ENCODE data around the gene TESK1. TPM values are rescaled to one million over a fixed set of nuclear protein-coding genes. Genes with fewer than 3 reads are reported as not detected.
"Not testable (repeated sequence)": the region's sequence is repeated elsewhere in the genome, so short reads cannot be mapped to it uniquely, and the experiment has no call there.

The TESK1 gene
- total RNA-seq, 3 donors from 2014 or later: 35.8 to 71.9 (median 41.8) TPM

GRCh38 chr9:35574578-35575122, 30.4 kb upstream of the TESK1 start:
- DNase-seq: no peak

DNA sequence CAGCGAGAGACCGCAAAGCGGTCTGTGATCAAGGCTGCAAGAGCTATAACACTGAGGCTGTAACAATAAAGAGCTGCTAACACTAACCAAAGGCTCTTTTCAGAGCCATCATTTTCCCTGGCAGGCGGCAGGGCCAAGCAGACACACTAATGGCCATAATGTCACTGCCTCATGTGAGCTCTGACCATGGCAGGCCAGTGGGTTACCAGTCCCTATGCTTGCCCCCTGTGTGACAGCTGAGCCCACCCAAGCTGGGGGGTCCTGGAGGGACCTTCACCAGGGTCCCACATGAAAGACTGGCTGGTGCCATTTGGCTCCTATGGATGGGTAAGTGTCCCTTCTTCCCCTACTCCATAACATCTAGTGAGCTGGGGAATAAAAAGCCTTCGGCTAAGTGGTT, 29.6 kb upstream of the TESK1 start:
- no peaks in the 10 kb centered on the region for H3K4me1 ChIP-seq (ENCODE audit: low read depth)
- H3K36me3 ChIP-seq (ENCODE audit: low read depth): no peaks in the 10 kb centered on the region
- intact Hi-C loops (cut with DNase I, micrococcal nuclease): no loop called here
- TF ChIP-seq, protein P1, sequence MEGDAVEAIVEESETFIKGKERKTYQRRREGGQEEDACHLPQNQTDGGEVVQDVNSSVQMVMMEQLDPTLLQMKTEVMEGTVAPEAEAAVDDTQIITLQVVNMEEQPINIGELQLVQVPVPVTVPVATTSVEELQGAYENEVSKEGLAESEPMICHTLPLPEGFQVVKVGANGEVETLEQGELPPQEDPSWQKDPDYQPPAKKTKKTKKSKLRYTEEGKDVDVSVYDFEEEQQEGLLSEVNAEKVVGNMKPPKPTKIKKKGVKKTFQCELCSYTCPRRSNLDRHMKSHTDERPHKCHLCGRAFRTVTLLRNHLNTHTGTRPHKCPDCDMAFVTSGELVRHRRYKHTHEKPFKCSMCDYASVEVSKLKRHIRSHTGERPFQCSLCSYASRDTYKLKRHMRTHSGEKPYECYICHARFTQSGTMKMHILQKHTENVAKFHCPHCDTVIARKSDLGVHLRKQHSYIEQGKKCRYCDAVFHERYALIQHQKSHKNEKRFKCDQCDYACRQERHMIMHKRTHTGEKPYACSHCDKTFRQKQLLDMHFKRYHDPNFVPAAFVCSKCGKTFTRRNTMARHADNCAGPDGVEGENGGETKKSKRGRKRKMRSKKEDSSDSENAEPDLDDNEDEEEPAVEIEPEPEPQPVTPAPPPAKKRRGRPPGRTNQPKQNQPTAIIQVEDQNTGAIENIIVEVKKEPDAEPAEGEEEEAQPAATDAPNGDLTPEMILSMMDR (IDR thresholded peaks at IDR 0.05): no peak
- peaks cover 11% of the 10 kb centered on the region for H3K9me3 ChIP-seq
- no peak overlapping the region for H3K4me3 ChIP-seq
- DNase-seq (no peak), ATAC-seq (no peak)

More at GRCh38 chr9:35574578-35575122, 30.4 kb upstream of the TESK1 start:
- H3K36me3 ChIP-seq (ENCODE audit: low read depth): no peaks in the 10 kb centered on the region
- intact Hi-C loops (cut with DNase I, micrococcal nuclease): no loop called here
- H3K9me3 ChIP-seq: peaks cover 4% of the 10 kb centered on the region
- TF ChIP-seq, protein P1 (IDR thresholded peaks at IDR 0.05): no peak
- no peak overlapping the region for H3K4me3 ChIP-seq
- ATAC-seq: no peak
- no peaks in the 10 kb centered on the region for H3K4me1 ChIP-seq (ENCODE audit: low read depth)

DNA sequence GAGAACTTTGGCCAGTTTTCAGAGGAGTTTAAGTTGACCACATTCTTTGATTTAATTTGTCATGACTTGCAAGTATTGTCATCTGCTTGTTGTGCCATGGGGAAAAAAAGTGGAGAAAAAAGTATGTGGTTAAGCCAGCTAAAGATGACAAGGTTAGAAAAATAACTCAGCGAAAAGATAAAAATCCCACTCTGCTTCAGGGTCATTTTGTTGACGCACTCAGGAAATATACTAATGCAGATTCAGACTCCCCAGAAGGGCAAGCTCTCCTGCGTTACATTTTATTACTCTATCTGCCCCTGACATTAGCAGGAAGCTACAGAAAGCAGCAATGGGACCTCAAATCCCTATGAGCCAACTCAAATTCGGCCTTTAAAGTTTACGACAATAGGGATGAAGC, 27.6 kb upstream of the TESK1 start:
- H3K4me3 ChIP-seq: no peak overlapping the region
- H3K9me3 ChIP-seq: peaks cover 14% of the 10 kb centered on the region
- intact Hi-C loops (cut with DNase I, micrococcal nuclease): no loop called here
- no peaks in the 10 kb centered on the region for H3K36me3 ChIP-seq (ENCODE audit: low read depth)
- H3K4me1 ChIP-seq (ENCODE audit: low read depth): no peaks in the 10 kb centered on the region
- DNase-seq (no peak), ATAC-seq (no peak)
- TF ChIP-seq, protein P1 (IDR thresholded peaks at IDR 0.05): no peak

- no peak for DNase-seq
- TF ChIP-seq, protein P1 (IDR thresholded peaks at IDR 0.05): no peak
- intact Hi-C loops (cut with DNase I, micrococcal nuclease): no loop called here
- no peak for ATAC-seq
- H3K4me1 ChIP-seq (ENCODE audit: low read depth): no peaks in the 10 kb centered on the region
- H3K4me3 ChIP-seq: no peak overlapping the region
- H3K36me3 ChIP-seq (ENCODE audit: low read depth): no peaks in the 10 kb centered on the region
- peaks cover 14% of the 10 kb centered on the region for H3K9me3 ChIP-seq
Measured at GRCh38 chr9:35579130-35579529, 25.9 kb upstream of the TESK1 start.

GRCh38 chr9:35579659-35580227, 25.3 kb upstream of the TESK1 start:
- ATAC-seq; H3K4me1 ChIP-seq (ENCODE audit: low read depth); DNase-seq; H3K36me3 ChIP-seq (ENCODE audit: low read depth); intact Hi-C loops (cut with DNase I, micrococcal nuclease); H3K4me3 ChIP-seq: not testable (repeated sequence)
- H3K9me3 ChIP-seq: peaks cover 14% of the 10 kb centered on the region

DNA sequence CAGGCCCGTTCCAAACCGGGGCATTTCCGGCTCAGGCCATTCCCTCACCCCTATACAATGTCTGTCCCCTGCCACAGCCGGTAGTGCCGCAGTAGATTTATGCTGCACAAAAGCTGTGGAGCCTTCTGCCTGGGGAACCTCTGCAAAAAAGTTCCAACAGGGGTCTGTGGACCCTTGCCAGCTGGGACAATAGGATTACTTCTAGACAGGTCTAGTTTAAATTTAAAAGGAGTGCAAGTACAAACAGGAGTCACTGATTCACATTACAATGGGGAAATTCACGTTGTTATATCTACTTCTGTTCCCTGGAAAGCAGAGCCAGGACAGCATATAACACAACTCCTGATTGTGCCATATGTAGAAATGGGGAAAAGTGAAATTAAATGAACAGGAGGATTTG, 21.5 kb upstream of the TESK1 start:
- DNase-seq; H3K36me3 ChIP-seq (ENCODE audit: low read depth); H3K4me3 ChIP-seq; H3K4me1 ChIP-seq (ENCODE audit: low read depth); intact Hi-C loops (cut with DNase I, micrococcal nuclease); ATAC-seq: not testable (repeated sequence)
- peaks cover 18% of the 10 kb centered on the region for H3K9me3 ChIP-seq

GRCh38 chr9:35584681-35585080, 20.4 kb upstream of the TESK1 start:
- H3K4me1 ChIP-seq (ENCODE audit: low read depth); H3K4me3 ChIP-seq; intact Hi-C loops (cut with DNase I, micrococcal nuclease); DNase-seq; ATAC-seq; H3K36me3 ChIP-seq (ENCODE audit: low read depth): not testable (repeated sequence)
- H3K9me3 ChIP-seq: peaks cover 14% of the 10 kb centered on the region

DNA sequence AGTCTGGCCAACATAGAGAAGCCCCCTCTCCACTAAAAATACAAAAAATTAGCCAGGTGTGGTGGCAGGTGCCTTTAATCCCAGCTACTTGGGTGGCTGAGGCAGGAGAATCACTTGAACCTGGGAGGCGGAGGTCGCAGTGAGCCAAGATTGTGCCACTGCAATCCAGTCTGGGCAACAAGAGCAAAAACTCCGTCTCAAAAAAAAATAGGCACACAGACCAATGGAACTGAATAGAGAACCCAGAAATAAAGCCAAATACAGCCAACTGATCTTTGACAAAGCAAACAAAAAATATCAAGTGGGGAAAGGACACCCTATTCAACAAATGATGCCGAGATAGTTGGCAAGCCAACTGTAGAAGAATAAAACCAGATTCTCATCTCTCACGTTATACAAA, 16.6 kb upstream of the TESK1 start:
- H3K9me3 ChIP-seq: peaks cover 16% of the 10 kb centered on the region
- H3K36me3 ChIP-seq (ENCODE audit: low read depth); DNase-seq; intact Hi-C loops (cut with DNase I, micrococcal nuclease); H3K4me3 ChIP-seq; H3K4me1 ChIP-seq (ENCODE audit: low read depth); ATAC-seq: not testable (repeated sequence)

Data from mucosa of descending colon (tissue), 3 donors.